Measurements from ENCODE around the gene CBFA2T3. TPM values are rescaled to one million over a fixed set of nuclear protein-coding genes. Genes with fewer than 3 reads are reported as not detected.

CBFA2T3 gene
- total RNA-seq, 1 experiment from 2014 or later = 13.7 TPM

DNA sequence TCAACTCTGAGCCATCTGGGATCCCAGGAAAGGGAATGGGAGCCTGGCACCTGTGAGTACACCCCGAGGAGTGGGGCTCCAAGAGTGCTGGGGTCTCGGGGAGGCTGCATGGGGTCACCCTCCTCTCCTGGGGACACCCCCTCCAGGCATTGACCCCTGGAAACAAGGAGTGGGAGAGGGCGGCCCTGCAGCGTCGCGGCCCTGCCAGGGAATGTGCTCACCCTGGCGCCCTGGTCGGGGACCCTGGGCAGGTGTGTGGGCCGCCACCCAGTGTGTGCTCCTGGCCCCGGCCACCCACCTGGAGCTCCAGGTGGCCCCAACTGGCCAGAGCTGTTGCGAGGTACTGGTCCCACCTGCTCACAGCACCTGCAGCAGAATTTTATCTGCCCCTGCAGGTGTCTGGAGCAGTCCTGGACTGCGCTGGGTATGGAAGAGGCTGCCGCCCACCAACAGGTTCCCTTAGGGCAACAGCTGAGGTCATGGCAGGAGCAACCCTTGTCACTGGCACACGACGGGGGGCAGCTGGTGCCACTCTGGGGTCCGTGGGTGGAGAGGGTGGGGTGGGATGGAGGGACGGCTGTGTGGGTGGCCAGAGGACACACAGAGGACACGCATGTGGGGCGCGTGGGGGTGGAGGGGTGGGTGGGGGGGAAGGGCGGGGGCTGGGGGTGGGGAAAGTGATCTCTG, 105.1 kb downstream of the CBFA2T3 start:
- no peak for ATAC-seq
- H3K27ac ChIP-seq (ENCODE audit: low read length) = no peak overlapping the region
- H3K36me3 ChIP-seq (ENCODE audit: control insufficient read depth, insufficient read depth, low read length) = no peaks in the 10 kb centered on the region
- ChIA-PET POLR2A (no interaction called here), CTCF (no interaction called here)
- H3K27me3 ChIP-seq (ENCODE audit: control insufficient read depth, insufficient read depth, low read length) = no peaks in the 10 kb centered on the region
- intact Hi-C loops (cut with micrococcal nuclease; ENCODE audit: unreplicated experiment) = no loop called here
- BruUV-seq (replicated peaks) = no TSS peak
- H3K4me1 ChIP-seq (ENCODE audit: control insufficient read depth, insufficient read depth, low read length) = no peaks in the 10 kb centered on the region
- in situ Hi-C loops (cut with HindIII; ENCODE audit: low pct_unique_long_range_greater_than_20kb, low sequenced_read_pairs) = no loop called here
- TF ChIP-seq POLR2AphosphoS5 (IDR thresholded peaks at IDR 0.05; ENCODE audit: low read depth, low read length) = no peak
- no peak for TF ChIP-seq TCF7L2 (IDR thresholded peaks at IDR 0.05; ENCODE audit: low read depth, low read length)
- no peaks in the 10 kb centered on the region for H3K9me3 ChIP-seq (ENCODE audit: control insufficient read depth, insufficient read depth, low read depth, low read length)
- DNase-seq (ENCODE audit: low read depth, low spot score) = no peak
- no peak overlapping the region for H3K4me3 ChIP-seq (ENCODE audit: low read depth in 2 of 2, low read length in 2 of 2)

DNA sequence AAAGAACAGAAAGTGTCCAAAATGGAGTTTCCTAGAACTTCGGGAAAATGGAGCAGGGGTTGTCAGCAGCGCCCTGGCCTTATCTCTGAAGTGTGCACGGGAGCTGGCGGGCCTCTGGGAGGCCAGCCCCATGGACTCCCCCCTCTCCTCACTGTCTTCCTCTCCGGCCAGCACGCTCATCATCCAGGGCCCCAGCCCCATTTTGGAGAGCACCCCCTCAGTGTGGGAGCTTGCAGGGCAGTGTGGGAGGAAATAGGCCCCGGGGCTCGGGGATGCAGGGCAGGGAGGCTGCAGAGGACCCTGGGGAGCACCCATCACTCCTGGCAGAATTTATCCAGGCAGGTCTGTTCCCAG, 105.7 kb downstream of the CBFA2T3 start:
- intact Hi-C loops (cut with micrococcal nuclease; ENCODE audit: unreplicated experiment) (no loop called here), in situ Hi-C loops (cut with HindIII; ENCODE audit: low pct_unique_long_range_greater_than_20kb, low sequenced_read_pairs) (no loop called here)
- no peaks in the 10 kb centered on the region for H3K4me1 ChIP-seq (ENCODE audit: control insufficient read depth, insufficient read depth, low read length)
- no peak for DNase-seq (ENCODE audit: low read depth, low spot score)
- no peak overlapping the region for H3K27ac ChIP-seq (ENCODE audit: low read length)
- ATAC-seq = no peak
- no peaks in the 10 kb centered on the region for H3K27me3 ChIP-seq (ENCODE audit: control insufficient read depth, insufficient read depth, low read length)
- TF ChIP-seq SIN3A (IDR thresholded peaks at IDR 0.05; ENCODE audit: borderline replicate concordance, insufficient read depth, low read depth, low read length) = no peak
- TF ChIP-seq, protein P1, sequence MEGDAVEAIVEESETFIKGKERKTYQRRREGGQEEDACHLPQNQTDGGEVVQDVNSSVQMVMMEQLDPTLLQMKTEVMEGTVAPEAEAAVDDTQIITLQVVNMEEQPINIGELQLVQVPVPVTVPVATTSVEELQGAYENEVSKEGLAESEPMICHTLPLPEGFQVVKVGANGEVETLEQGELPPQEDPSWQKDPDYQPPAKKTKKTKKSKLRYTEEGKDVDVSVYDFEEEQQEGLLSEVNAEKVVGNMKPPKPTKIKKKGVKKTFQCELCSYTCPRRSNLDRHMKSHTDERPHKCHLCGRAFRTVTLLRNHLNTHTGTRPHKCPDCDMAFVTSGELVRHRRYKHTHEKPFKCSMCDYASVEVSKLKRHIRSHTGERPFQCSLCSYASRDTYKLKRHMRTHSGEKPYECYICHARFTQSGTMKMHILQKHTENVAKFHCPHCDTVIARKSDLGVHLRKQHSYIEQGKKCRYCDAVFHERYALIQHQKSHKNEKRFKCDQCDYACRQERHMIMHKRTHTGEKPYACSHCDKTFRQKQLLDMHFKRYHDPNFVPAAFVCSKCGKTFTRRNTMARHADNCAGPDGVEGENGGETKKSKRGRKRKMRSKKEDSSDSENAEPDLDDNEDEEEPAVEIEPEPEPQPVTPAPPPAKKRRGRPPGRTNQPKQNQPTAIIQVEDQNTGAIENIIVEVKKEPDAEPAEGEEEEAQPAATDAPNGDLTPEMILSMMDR (IDR thresholded peaks at IDR 0.05) = no peak
- TF ChIP-seq, protein P2, sequence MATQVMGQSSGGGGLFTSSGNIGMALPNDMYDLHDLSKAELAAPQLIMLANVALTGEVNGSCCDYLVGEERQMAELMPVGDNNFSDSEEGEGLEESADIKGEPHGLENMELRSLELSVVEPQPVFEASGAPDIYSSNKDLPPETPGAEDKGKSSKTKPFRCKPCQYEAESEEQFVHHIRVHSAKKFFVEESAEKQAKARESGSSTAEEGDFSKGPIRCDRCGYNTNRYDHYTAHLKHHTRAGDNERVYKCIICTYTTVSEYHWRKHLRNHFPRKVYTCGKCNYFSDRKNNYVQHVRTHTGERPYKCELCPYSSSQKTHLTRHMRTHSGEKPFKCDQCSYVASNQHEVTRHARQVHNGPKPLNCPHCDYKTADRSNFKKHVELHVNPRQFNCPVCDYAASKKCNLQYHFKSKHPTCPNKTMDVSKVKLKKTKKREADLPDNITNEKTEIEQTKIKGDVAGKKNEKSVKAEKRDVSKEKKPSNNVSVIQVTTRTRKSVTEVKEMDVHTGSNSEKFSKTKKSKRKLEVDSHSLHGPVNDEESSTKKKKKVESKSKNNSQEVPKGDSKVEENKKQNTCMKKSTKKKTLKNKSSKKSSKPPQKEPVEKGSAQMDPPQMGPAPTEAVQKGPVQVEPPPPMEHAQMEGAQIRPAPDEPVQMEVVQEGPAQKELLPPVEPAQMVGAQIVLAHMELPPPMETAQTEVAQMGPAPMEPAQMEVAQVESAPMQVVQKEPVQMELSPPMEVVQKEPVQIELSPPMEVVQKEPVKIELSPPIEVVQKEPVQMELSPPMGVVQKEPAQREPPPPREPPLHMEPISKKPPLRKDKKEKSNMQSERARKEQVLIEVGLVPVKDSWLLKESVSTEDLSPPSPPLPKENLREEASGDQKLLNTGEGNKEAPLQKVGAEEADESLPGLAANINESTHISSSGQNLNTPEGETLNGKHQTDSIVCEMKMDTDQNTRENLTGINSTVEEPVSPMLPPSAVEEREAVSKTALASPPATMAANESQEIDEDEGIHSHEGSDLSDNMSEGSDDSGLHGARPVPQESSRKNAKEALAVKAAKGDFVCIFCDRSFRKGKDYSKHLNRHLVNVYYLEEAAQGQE (IDR thresholded peaks at IDR 0.05; ENCODE audit: insufficient read depth in 1 of 2, low read depth in 2 of 2, low read length in 1 of 2) = no peak
- H3K4me3 ChIP-seq (ENCODE audit: low read depth in 2 of 2, low read length in 2 of 2) = no peak overlapping the region
- no peaks in the 10 kb centered on the region for H3K36me3 ChIP-seq (ENCODE audit: control insufficient read depth, insufficient read depth, low read length)
- H3K9me3 ChIP-seq (ENCODE audit: control insufficient read depth, insufficient read depth, low read depth, low read length) = no peaks in the 10 kb centered on the region
- ChIA-PET POLR2A (no interaction called here), CTCF (no interaction called here)
- BruUV-seq (replicated peaks) = no TSS peak

DNA sequence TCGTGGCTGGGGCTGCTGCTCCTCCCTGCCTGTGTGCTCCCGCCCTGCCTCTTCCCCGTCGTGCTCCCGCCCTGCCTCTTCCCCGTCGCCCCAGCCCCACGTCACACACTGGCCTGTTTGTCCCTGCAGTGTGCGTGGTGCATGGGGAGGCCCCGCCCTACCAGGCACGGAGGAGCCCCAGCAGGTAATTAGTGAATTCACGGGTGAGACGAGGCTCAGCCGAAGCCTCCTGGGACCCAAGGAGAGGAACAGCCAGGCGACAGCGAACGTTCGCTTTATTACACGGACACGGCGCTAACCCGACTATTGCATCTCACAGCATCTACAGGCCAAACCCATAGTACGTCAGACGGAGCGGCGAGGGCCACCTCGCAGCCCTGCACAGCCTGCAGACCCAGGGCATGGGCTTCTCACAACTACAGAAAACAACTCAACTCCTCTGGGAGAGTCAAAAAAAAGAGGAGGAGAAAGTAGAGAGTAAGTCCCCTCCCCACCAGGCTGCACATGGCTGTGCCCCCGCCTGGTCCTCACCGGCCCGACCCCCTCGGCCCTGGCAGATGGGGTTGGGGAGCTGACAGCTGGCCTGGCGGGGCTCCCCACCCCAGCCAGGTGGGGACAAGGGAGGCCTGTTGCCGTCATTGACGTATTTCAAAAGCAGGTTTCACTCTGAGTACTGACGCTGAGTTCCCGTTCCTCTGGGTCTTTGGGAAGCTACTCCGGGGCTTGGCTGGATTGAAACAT, 106.2 kb downstream of the CBFA2T3 start:
- ATAC-seq = no peak
- POLR2A ChIA-PET = no interaction called here
- in situ Hi-C loops (cut with HindIII; ENCODE audit: low pct_unique_long_range_greater_than_20kb, low sequenced_read_pairs) = no loop called here

More for the DNA sequence above, 106.2 kb downstream of the CBFA2T3 start:
- TF ChIP-seq, protein P1 (IDR thresholded peaks at IDR 0.05) = no peak
- TF ChIP-seq POLR2AphosphoS5 (IDR thresholded peaks at IDR 0.05; ENCODE audit: low read depth, low read length) = no peak
- TF ChIP-seq TCF7L2 (IDR thresholded peaks at IDR 0.05; ENCODE audit: low read depth, low read length) = no peak
- TF ChIP-seq, protein P2 (IDR thresholded peaks at IDR 0.05; ENCODE audit: insufficient read depth in 1 of 2, low read depth in 2 of 2, low read length in 1 of 2) = no peak
- no peak for TF ChIP-seq SIN3A (IDR thresholded peaks at IDR 0.05; ENCODE audit: borderline replicate concordance, insufficient read depth, low read depth, low read length)
- CTCF ChIA-PET = no interaction called here
- no peaks in the 10 kb centered on the region for H3K9me3 ChIP-seq (ENCODE audit: control insufficient read depth, insufficient read depth, low read depth, low read length)
- BruUV-seq (replicated peaks) = no TSS peak
- DNase-seq (ENCODE audit: low read depth, low spot score) = no peak
- no peaks in the 10 kb centered on the region for H3K4me1 ChIP-seq (ENCODE audit: control insufficient read depth, insufficient read depth, low read length)
- no peaks in the 10 kb centered on the region for H3K27me3 ChIP-seq (ENCODE audit: control insufficient read depth, insufficient read depth, low read length)
- no peak overlapping the region for H3K27ac ChIP-seq (ENCODE audit: low read length)
- H3K4me3 ChIP-seq (ENCODE audit: low read depth in 2 of 2, low read length in 2 of 2) = no peak overlapping the region
- no peaks in the 10 kb centered on the region for H3K36me3 ChIP-seq (ENCODE audit: control insufficient read depth, insufficient read depth, low read length)
- intact Hi-C loops (cut with micrococcal nuclease; ENCODE audit: unreplicated experiment) = no loop called here
